Measurements from ENCODE around the gene HSPG2.
A peak's percentile ranks its signal among the peaks of the same experiment; 100 is the strongest.
"Not testable (repeated sequence)": the region's sequence is repeated elsewhere in the genome, so short reads cannot be mapped to it uniquely, and the experiment has no call there.

HSPG2 gene

GRCh38 chr1:21926814-21927532, 10.1 kb downstream of the HSPG2 start:
- Histone ChIP-seq H3K4me1 (ENCODE audit: control insufficient read depth, insufficient read depth, low read length) (peaks cover 10% of the 10 kb centered on the region), H3K4me3 (ENCODE audit: low read depth, low read length) (no peak overlapping the region), H3K27me3 (ENCODE audit: control insufficient read depth, insufficient read depth, low read length) (no peaks in the 10 kb centered on the region), H3K9me3 (ENCODE audit: control insufficient read depth, insufficient read depth, low read length) (no peaks in the 10 kb centered on the region), H3K9ac (ENCODE audit: low read depth, low read length) (no peak overlapping the region), H3K36me3 (ENCODE audit: control insufficient read depth, insufficient read depth, low read length) (peaks cover 5% of the 10 kb centered on the region)

GRCh38 chr1:21926065-21926464, 11.0 kb downstream of the HSPG2 start:
- Histone ChIP-seq H3K4me3 (ENCODE audit: low read depth, low read length) (no peak overlapping the region), H3K27me3 (ENCODE audit: control insufficient read depth, insufficient read depth, low read length) (no peaks in the 10 kb centered on the region), H3K9me3 (ENCODE audit: control insufficient read depth, insufficient read depth, low read length) (no peaks in the 10 kb centered on the region), H3K36me3 (ENCODE audit: control insufficient read depth, insufficient read depth, low read length) (peaks cover 5% of the 10 kb centered on the region), H3K9ac (ENCODE audit: low read depth, low read length) (no peak overlapping the region), H3K4me1 (ENCODE audit: control insufficient read depth, insufficient read depth, low read length) (peaks cover 11% of the 10 kb centered on the region)

GRCh38 chr1:21925334-21925940, 11.7 kb downstream of the HSPG2 start:
- no peaks in the 10 kb centered on the region for H3K9me3 ChIP-seq (ENCODE audit: control insufficient read depth, insufficient read depth, low read length)
- peaks cover 16% of the 10 kb centered on the region for H3K4me1 ChIP-seq (ENCODE audit: control insufficient read depth, insufficient read depth, low read length)
- H3K27me3 ChIP-seq (ENCODE audit: control insufficient read depth, insufficient read depth, low read length), result no peaks in the 10 kb centered on the region
- no peak overlapping the region for H3K4me3 ChIP-seq (ENCODE audit: low read depth, low read length)
- no peak overlapping the region for H3K9ac ChIP-seq (ENCODE audit: low read depth, low read length)
- peaks cover 5% of the 10 kb centered on the region for H3K36me3 ChIP-seq (ENCODE audit: control insufficient read depth, insufficient read depth, low read length)

- H3K27me3 ChIP-seq (ENCODE audit: control insufficient read depth, insufficient read depth, low read length), result no peaks in the 10 kb centered on the region
- H3K9ac ChIP-seq (ENCODE audit: low read depth, low read length), result no peak overlapping the region
- H3K4me3 ChIP-seq (ENCODE audit: low read depth, low read length), result no peak overlapping the region
- H3K9me3 ChIP-seq (ENCODE audit: control insufficient read depth, insufficient read depth, low read length), result no peaks in the 10 kb centered on the region
- H3K4me1 ChIP-seq (ENCODE audit: control insufficient read depth, insufficient read depth, low read length), result peaks cover 18% of the 10 kb centered on the region
- H3K36me3 ChIP-seq (ENCODE audit: control insufficient read depth, insufficient read depth, low read length), result peaks cover under 1% of the 10 kb centered on the region
Observed at GRCh38 chr1:21924503-21925005, 12.6 kb downstream of the HSPG2 start.

GRCh38 chr1:21922090-21923013, 14.8 kb downstream of the HSPG2 start:
- Histone ChIP-seq H3K27me3 (ENCODE audit: control insufficient read depth, insufficient read depth, low read length) (no peaks in the 10 kb centered on the region), H3K4me3 (ENCODE audit: low read depth, low read length) (no peak overlapping the region), H3K36me3 (ENCODE audit: control insufficient read depth, insufficient read depth, low read length) (peaks cover 2% of the 10 kb centered on the region), H3K4me1 (ENCODE audit: control insufficient read depth, insufficient read depth, low read length) (peaks cover 18% of the 10 kb centered on the region), H3K9ac (ENCODE audit: low read depth, low read length) (peak overlapping the region; percentile 8), H3K9me3 (ENCODE audit: control insufficient read depth, insufficient read depth, low read length) (no peaks in the 10 kb centered on the region)

- H3K27me3 ChIP-seq (ENCODE audit: control insufficient read depth, insufficient read depth, low read length), result no peaks in the 10 kb centered on the region
- peaks cover 2% of the 10 kb centered on the region for H3K36me3 ChIP-seq (ENCODE audit: control insufficient read depth, insufficient read depth, low read length)
- H3K4me3 ChIP-seq (ENCODE audit: low read depth, low read length), result no peak overlapping the region
- H3K4me1 ChIP-seq (ENCODE audit: control insufficient read depth, insufficient read depth, low read length), result peaks cover 18% of the 10 kb centered on the region
- H3K9me3 ChIP-seq (ENCODE audit: control insufficient read depth, insufficient read depth, low read length), result no peaks in the 10 kb centered on the region
- H3K9ac ChIP-seq (ENCODE audit: low read depth, low read length), result no peak overlapping the region
Observed at GRCh38 chr1:21921100-21921875, 15.8 kb downstream of the HSPG2 start.

GRCh38 chr1:21919520-21919919, 17.6 kb downstream of the HSPG2 start:
- H3K36me3 ChIP-seq (ENCODE audit: control insufficient read depth, insufficient read depth, low read length), result peaks cover 2% of the 10 kb centered on the region
- no peaks in the 10 kb centered on the region for H3K9me3 ChIP-seq (ENCODE audit: control insufficient read depth, insufficient read depth, low read length)
- peaks cover 18% of the 10 kb centered on the region for H3K4me1 ChIP-seq (ENCODE audit: control insufficient read depth, insufficient read depth, low read length)
- no peak overlapping the region for H3K9ac ChIP-seq (ENCODE audit: low read depth, low read length)
- no peaks in the 10 kb centered on the region for H3K27me3 ChIP-seq (ENCODE audit: control insufficient read depth, insufficient read depth, low read length)
- H3K4me3 ChIP-seq (ENCODE audit: low read depth, low read length), result no peak overlapping the region

GRCh38 chr1:21917239-21917631, 19.9 kb downstream of the HSPG2 start:
- not testable (repeated sequence) for H3K9ac ChIP-seq (ENCODE audit: low read depth, low read length); H3K27me3 ChIP-seq (ENCODE audit: control insufficient read depth, insufficient read depth, low read length); H3K36me3 ChIP-seq (ENCODE audit: control insufficient read depth, insufficient read depth, low read length); H3K4me3 ChIP-seq (ENCODE audit: low read depth, low read length); H3K9me3 ChIP-seq (ENCODE audit: control insufficient read depth, insufficient read depth, low read length)
- H3K4me1 ChIP-seq (ENCODE audit: control insufficient read depth, insufficient read depth, low read length), result peaks cover 14% of the 10 kb centered on the region

GRCh38 chr1:21916447-21917238, 20.5 kb downstream of the HSPG2 start:
- H3K27me3 ChIP-seq (ENCODE audit: control insufficient read depth, insufficient read depth, low read length), result no peaks in the 10 kb centered on the region
- H3K4me3 ChIP-seq (ENCODE audit: low read depth, low read length), result no peak overlapping the region
- no peaks in the 10 kb centered on the region for H3K9me3 ChIP-seq (ENCODE audit: control insufficient read depth, insufficient read depth, low read length)
- no peak overlapping the region for H3K9ac ChIP-seq (ENCODE audit: low read depth, low read length)
- peaks cover 2% of the 10 kb centered on the region for H3K36me3 ChIP-seq (ENCODE audit: control insufficient read depth, insufficient read depth, low read length)
- peaks cover 10% of the 10 kb centered on the region for H3K4me1 ChIP-seq (ENCODE audit: control insufficient read depth, insufficient read depth, low read length)

- H3K4me1 ChIP-seq (ENCODE audit: control insufficient read depth, insufficient read depth, low read length), result peaks cover 8% of the 10 kb centered on the region
- no peaks in the 10 kb centered on the region for H3K9me3 ChIP-seq (ENCODE audit: control insufficient read depth, insufficient read depth, low read length)
- no peak overlapping the region for H3K4me3 ChIP-seq (ENCODE audit: low read depth, low read length)
- peaks cover 2% of the 10 kb centered on the region for H3K36me3 ChIP-seq (ENCODE audit: control insufficient read depth, insufficient read depth, low read length)
- no peak overlapping the region for H3K9ac ChIP-seq (ENCODE audit: low read depth, low read length)
- H3K27me3 ChIP-seq (ENCODE audit: control insufficient read depth, insufficient read depth, low read length), result no peaks in the 10 kb centered on the region
Observed at GRCh38 chr1:21914880-21915640, 22.1 kb downstream of the HSPG2 start.
